Breast epithelium (tissue), 3 donors: ENCODE data around the gene CAPZA1.

Experiments
- CTCF ChIP-seq, 3 donors: fragments of 450-650 bp; IDR thresholded peaks; one replicate each; pipeline ENCODE4 v1.5.1; 2016 to 2017; ENCODE audit warnings: antibody characterized with exemption in 3 of 3, mild to moderate bottlenecking in 3 of 3, moderate library complexity in 3 of 3
- POLR2A ChIP-seq: fragments of 450-650 bp; IDR thresholded peaks from one replicate; pipeline ENCODE4 v1.6.1; 2016; ENCODE audit warnings: antibody characterized with exemption, mild to moderate bottlenecking, moderate library complexity
- POLR2AphosphoS5 ChIP-seq, 3 donors: sonication (generic); formaldehyde crosslinking; IDR thresholded peaks; one replicate each; pipeline ENCODE4 v1.6.1; 2017; ENCODE audit warnings: antibody characterized with exemption in 3 of 3

GRCh38 chr1:112634367-112634766 lies 14.7 kb downstream of the CAPZA1 start:
- TF ChIP-seq POLR2AphosphoS5 (IDR thresholded peaks at IDR 0.05) (no peak), POLR2A (no peak), CTCF (IDR thresholded peaks at IDR 0.05) (no peak)
